OCI-LY1 (cell line): ENCODE data around the gene TCF3.

Source experiments
- EZH2 ChIP-seq: fragments of 200-600 bp; sonication (generic), shearing (Covaris generic); IDR thresholded peaks from 2 replicates; pipeline ENCODE4 v1.8.0; 2017; ENCODE audit warnings: borderline replicate concordance, mixed run types, mild to moderate bottlenecking, antibody characterized with exemption, low read length, moderate library complexity, mixed read lengths
- TF ChIP-seq, protein P1 (sequence below): fragments of 200-600 bp; sonication (generic), shearing (Covaris generic); IDR thresholded peaks from 2 replicates; pipeline ENCODE4 v1.5.1; 2017; ENCODE audit warnings: mild to moderate bottlenecking, antibody characterized with exemption, low read length, moderate library complexity, mixed read lengths

DNA sequence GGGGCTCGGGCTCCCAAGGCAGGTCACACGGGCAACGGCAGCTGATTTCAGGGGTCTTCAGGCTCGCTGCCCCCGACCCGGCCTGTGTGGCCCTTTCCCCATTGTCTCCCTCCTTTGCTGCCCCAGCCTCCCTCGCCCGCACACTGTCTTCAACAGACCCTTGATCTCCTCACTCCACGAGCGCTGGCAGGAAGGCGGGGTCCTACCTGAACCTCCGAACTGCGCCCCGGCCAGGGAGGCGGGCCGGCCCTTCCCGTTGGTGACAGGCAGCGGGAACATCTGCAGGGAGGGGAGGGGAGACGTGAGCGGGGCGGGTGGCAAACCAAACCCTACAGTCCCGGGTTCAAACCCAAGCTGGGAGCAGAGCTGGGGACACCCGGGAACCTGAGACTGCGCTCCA, 6.3 kb downstream of the TCF3 start:
- TF ChIP-seq, protein P1, sequence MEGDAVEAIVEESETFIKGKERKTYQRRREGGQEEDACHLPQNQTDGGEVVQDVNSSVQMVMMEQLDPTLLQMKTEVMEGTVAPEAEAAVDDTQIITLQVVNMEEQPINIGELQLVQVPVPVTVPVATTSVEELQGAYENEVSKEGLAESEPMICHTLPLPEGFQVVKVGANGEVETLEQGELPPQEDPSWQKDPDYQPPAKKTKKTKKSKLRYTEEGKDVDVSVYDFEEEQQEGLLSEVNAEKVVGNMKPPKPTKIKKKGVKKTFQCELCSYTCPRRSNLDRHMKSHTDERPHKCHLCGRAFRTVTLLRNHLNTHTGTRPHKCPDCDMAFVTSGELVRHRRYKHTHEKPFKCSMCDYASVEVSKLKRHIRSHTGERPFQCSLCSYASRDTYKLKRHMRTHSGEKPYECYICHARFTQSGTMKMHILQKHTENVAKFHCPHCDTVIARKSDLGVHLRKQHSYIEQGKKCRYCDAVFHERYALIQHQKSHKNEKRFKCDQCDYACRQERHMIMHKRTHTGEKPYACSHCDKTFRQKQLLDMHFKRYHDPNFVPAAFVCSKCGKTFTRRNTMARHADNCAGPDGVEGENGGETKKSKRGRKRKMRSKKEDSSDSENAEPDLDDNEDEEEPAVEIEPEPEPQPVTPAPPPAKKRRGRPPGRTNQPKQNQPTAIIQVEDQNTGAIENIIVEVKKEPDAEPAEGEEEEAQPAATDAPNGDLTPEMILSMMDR = no peak
- no peak for TF ChIP-seq EZH2
